Measurements from ENCODE around the gene RRAS2.

RRAS2 gene

GRCh38 chr11:14334893-14335292, 24.1 kb downstream of the RRAS2 start:
- no peak for DNase-seq
- Histone ChIP-seq H3K27ac (ENCODE audit: low read length) (no peak overlapping the region), H3K79me2 (ENCODE audit: low read length) (peaks cover 14% of the 10 kb centered on the region), H3K4me1 (ENCODE audit: low read length) (0 out of 2 replicates have a peak, but pooled peaks cover 11% of the 10 kb centered on the region), H3F3A (ENCODE audit: insufficient read depth, low read length) (no peaks in the 10 kb centered on the region), H3K4me3 (ENCODE audit: low read length) (no peak overlapping the region), H3K9me2 (replicated peaks; ENCODE audit: insufficient read depth, low read length) (no peaks in the 10 kb centered on the region), H3K9ac (ENCODE audit: low read length) (no peak overlapping the region), H3K27me3 (replicated peaks; ENCODE audit: insufficient read depth, low read length) (no peaks in the 10 kb centered on the region), H2AFZ (ENCODE audit: low read length) (no peak overlapping the region), H4K20me1 (ENCODE audit: insufficient read depth, low read length) (no peaks in the 10 kb centered on the region), H3K4me2 (ENCODE audit: low read depth, low read length) (no peak overlapping the region), H3K36me3 (replicated peaks; ENCODE audit: insufficient read depth, low read length) (no peaks in the 10 kb centered on the region), H3K9me3 (replicated peaks; ENCODE audit: insufficient read depth, low read length) (0 out of 2 replicates have a peak, but pooled peaks cover 4% of the 10 kb centered on the region)
- TF ChIP-seq EZH2 (optimal IDR thresholded peaks at IDR 0.05; ENCODE audit: low read depth, low read length) (no peak), EZH2phosphoT487 (IDR thresholded peaks at IDR 0.05; ENCODE audit: low read length) (no peak)
- TF ChIP-seq, protein P1, sequence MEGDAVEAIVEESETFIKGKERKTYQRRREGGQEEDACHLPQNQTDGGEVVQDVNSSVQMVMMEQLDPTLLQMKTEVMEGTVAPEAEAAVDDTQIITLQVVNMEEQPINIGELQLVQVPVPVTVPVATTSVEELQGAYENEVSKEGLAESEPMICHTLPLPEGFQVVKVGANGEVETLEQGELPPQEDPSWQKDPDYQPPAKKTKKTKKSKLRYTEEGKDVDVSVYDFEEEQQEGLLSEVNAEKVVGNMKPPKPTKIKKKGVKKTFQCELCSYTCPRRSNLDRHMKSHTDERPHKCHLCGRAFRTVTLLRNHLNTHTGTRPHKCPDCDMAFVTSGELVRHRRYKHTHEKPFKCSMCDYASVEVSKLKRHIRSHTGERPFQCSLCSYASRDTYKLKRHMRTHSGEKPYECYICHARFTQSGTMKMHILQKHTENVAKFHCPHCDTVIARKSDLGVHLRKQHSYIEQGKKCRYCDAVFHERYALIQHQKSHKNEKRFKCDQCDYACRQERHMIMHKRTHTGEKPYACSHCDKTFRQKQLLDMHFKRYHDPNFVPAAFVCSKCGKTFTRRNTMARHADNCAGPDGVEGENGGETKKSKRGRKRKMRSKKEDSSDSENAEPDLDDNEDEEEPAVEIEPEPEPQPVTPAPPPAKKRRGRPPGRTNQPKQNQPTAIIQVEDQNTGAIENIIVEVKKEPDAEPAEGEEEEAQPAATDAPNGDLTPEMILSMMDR (IDR thresholded peaks at IDR 0.05; ENCODE audit: low read length): no peak

- no peak overlapping the region for H2AFZ ChIP-seq (ENCODE audit: low read length)
Measured at GRCh38 chr11:14334192-14334591, 24.8 kb downstream of the RRAS2 start.

DNA sequence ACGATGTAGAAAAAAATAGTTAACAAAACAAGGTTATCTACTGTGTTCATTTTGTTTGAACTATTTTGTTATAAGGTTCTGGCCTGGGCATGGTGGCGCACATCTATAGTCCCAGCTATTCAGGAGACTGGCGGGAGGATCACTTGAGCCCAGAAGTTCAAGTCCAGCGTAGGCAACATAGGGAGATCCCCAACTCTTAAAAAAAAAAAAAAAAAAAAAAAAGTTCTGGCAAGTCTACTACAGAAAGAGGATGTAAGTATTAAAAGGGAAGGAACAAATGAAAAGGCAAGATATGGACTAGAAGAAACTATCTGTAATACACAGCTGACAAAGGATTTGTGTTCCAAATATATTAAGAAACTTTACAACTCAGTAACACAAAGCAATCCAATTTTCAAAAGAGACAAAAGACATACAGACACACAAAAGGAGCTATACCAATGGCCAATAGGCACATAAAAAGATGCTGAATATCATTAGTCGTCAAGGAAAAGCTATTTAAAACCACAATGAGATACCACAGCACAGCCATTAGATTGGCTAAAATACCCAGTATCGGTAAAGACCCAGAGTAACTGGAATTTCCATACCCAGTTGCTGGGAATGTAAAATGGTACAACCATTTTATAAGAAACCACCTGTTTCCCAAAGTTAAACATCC, 27.4 kb downstream of the RRAS2 start:
- Histone ChIP-seq H3K9me2 (replicated peaks; ENCODE audit: insufficient read depth, low read length) (no peaks in the 10 kb centered on the region), H3K36me3 (replicated peaks; ENCODE audit: insufficient read depth, low read length) (no peaks in the 10 kb centered on the region), H3K27me3 (replicated peaks; ENCODE audit: insufficient read depth, low read length) (no peaks in the 10 kb centered on the region), H3F3A (ENCODE audit: insufficient read depth, low read length) (no peaks in the 10 kb centered on the region), H3K79me2 (ENCODE audit: low read length) (peaks cover 14% of the 10 kb centered on the region), H2AFZ (ENCODE audit: low read length) (no peak overlapping the region), H3K4me2 (ENCODE audit: low read depth, low read length) (no peak overlapping the region), H3K9ac (ENCODE audit: low read length) (no peak overlapping the region), H3K9me3 (replicated peaks; ENCODE audit: insufficient read depth, low read length) (0 out of 2 replicates have a peak, but pooled peaks cover 2% of the 10 kb centered on the region), H3K4me3 (ENCODE audit: low read length) (no peak overlapping the region), H3K27ac (ENCODE audit: low read length) (no peak overlapping the region), H3K4me1 (ENCODE audit: low read length) (0 out of 2 replicates have a peak, but pooled peaks cover 4% of the 10 kb centered on the region), H4K20me1 (ENCODE audit: insufficient read depth, low read length) (no peaks in the 10 kb centered on the region)
- TF ChIP-seq EZH2 (optimal IDR thresholded peaks at IDR 0.05; ENCODE audit: low read depth, low read length) (no peak), EZH2phosphoT487 (IDR thresholded peaks at IDR 0.05; ENCODE audit: low read length) (no peak)
- TF ChIP-seq, protein P1 (IDR thresholded peaks at IDR 0.05; ENCODE audit: low read length): no peak
- no peak for DNase-seq

More at GRCh38 chr11:14334192-14334591, 24.8 kb downstream of the RRAS2 start:
- H3K27me3 ChIP-seq (replicated peaks; ENCODE audit: insufficient read depth, low read length): no peaks in the 10 kb centered on the region
- H3K4me1 ChIP-seq (ENCODE audit: low read length): 0 out of 2 replicates have a peak, but pooled peaks cover 11% of the 10 kb centered on the region
- H3K9me2 ChIP-seq (replicated peaks; ENCODE audit: insufficient read depth, low read length): no peaks in the 10 kb centered on the region
- H3K36me3 ChIP-seq (replicated peaks; ENCODE audit: insufficient read depth, low read length): no peaks in the 10 kb centered on the region
- no peak for TF ChIP-seq EZH2phosphoT487 (IDR thresholded peaks at IDR 0.05; ENCODE audit: low read length)
- TF ChIP-seq, protein P1 (IDR thresholded peaks at IDR 0.05; ENCODE audit: low read length): no peak
- TF ChIP-seq EZH2 (optimal IDR thresholded peaks at IDR 0.05; ENCODE audit: low read depth, low read length): no peak
- peaks cover 14% of the 10 kb centered on the region for H3K79me2 ChIP-seq (ENCODE audit: low read length)
- no peaks in the 10 kb centered on the region for H4K20me1 ChIP-seq (ENCODE audit: insufficient read depth, low read length)
- H3F3A ChIP-seq (ENCODE audit: insufficient read depth, low read length): no peaks in the 10 kb centered on the region
- no peak for DNase-seq
- H3K4me2 ChIP-seq (ENCODE audit: low read depth, low read length): no peak overlapping the region
- no peak overlapping the region for H3K4me3 ChIP-seq (ENCODE audit: low read length)
- no peak overlapping the region for H3K27ac ChIP-seq (ENCODE audit: low read length)
- H3K9ac ChIP-seq (ENCODE audit: low read length): no peak overlapping the region
- 0 out of 2 replicates have a peak, but pooled peaks cover 4% of the 10 kb centered on the region for H3K9me3 ChIP-seq (replicated peaks; ENCODE audit: insufficient read depth, low read length)
